ENCODE measurements around the gene PRTN3. TPM values are rescaled to one million over a fixed set of nuclear protein-coding genes. Genes with fewer than 3 reads are reported as not detected.

The PRTN3 gene
- under 1 TPM in 1 of 2 donors, not detected in 1; 0.38 TPM for total RNA-seq
- long read RNA-seq, donor 1, result 0 reads
- long read RNA-seq, donor 2, result 0 reads

GRCh38 chr19:840519-841206 is at the start of gene PRTN3:
Gene PRTN3 (plus strand): TSS chr19:840999. CDS start chr19:841009, 10 bp downstream.
- intact Hi-C loops (cut with DNase I), result no loop called here
- no peak for DNase-seq (ENCODE audit: low spot score)

DNA sequence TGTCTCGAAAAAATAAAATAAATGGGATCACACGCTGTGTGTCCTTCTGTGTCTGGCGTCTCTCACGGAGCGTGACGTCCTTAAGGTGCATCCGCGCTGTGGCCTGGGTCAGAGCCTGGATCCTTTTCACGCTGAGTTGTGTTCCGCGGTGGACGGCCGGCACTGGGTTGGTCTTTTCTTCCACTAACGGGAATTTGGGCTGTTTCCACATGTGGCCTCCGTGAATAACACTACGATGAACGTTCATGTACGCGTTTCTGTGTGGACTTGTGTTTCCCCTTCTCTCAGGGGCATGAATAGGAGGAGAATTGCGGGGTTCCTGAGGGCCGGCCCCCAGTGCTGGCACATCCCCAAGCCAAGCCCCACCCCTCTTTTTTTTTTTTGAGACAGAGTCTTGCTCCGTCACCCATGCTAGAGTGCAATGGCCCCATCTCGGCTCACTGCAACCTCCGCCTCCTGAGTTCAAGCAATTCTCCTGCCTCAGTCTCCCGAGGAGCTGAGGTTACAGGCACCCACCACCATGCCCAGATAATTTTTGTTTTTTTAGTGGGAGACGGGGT is 49.7 kb upstream of the PRTN3 start:
- no peak for DNase-seq (ENCODE audit: low spot score)
- intact Hi-C loops (cut with DNase I), result no loop called here

DNA sequence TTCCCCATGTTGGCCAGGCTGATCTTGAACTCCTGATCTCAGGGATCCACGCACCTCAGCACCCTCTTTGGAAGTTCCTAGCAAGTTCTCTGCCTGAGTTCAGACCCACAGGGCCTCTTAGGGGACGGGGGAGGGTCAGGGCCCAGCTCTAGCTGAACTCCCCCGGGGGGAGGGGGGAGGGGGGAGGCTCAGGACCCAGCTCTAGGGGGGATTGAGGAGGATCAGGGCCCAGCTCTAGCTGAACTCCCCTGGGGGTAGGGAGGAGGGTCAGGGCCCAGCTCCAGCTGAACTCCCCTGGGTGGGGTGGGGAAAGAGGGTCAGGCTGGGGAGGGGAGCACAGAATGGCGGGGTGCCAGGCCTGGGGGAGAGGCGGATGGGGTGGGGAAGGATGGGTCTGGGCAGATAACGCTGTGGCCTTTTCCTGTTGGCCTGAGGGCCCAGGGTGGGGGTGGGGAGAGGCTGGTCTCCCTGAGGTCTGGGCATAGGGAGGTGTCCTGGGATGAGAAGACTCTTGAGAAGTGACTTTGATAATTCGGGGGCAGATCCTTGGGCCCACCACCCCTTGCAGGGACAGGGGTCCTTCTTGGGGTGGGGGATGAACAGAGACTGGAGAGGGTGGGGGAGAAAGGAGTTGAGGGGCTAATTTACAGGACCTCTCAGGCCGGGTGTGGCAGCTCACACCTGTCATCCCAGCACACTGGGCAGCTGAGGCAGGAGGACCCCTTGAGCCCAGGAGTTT is 49.1 kb upstream of the PRTN3 start:
- DNase-seq (ENCODE audit: low spot score), result no peak
- intact Hi-C loops (cut with DNase I), result no loop called here

DNA sequence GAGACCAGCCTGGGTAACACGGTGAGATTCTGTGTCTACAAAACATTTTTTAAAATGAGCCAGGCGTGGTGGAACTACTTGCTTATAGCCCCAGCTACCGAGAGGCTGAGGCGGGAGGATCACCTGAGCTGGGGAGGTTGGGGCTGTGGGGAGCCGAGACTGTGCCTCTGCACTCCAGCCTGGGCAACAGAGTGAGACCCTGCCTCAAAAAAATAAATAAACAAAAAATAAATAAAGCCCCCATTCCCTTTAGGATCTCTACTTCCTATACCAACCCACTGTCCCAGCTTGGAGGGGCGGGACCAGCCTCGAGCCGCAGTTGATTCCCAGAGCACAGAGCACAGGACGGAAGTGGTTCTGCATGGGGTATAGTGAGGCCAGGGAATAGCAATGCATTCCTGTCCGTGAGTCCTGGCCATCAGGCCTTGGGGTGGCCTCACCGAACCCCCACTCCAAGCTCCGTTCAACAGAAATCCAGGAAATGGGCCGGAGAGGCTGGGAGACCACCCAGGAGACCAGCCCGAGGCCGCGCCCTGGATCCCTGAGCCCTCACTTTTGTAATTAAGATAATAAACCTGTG is 48.4 kb upstream of the PRTN3 start:
- intact Hi-C loops (cut with DNase I), result no loop called here
- DNase-seq (ENCODE audit: low spot score), result no peak

DNA sequence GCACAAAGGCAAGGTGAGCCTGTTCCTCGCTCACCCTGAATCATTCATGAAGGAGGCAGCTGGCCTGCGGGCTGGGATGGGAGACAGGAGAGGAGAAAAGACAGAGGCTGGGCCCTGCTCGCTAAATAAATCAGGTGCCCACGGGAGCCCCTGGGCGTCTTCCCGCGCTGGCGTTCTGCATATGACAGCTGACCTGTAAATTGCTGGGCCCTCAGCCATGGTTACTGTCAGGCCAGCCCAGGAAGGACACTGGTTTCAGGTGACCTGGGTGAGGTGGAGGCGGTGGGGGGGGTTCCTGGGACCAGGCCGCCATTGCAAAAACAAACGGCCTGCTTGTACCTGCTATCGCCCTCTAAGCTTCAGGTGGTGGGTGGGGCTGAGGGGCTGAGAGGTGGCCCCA is 47.0 kb upstream of the PRTN3 start:
- DNase-seq (ENCODE audit: low spot score), result no peak
- intact Hi-C loops (cut with DNase I), result no loop called here

GRCh38 chr19:795073-795611 is 45.7 kb upstream of the PRTN3 start:
- no peak for DNase-seq (ENCODE audit: low spot score)
- intact Hi-C loops (cut with DNase I), result no loop called here

- no peak for DNase-seq (ENCODE audit: low spot score)
- intact Hi-C loops (cut with DNase I), result no loop called here
Observed at GRCh38 chr19:795691-796581, 44.9 kb upstream of the PRTN3 start.

DNA sequence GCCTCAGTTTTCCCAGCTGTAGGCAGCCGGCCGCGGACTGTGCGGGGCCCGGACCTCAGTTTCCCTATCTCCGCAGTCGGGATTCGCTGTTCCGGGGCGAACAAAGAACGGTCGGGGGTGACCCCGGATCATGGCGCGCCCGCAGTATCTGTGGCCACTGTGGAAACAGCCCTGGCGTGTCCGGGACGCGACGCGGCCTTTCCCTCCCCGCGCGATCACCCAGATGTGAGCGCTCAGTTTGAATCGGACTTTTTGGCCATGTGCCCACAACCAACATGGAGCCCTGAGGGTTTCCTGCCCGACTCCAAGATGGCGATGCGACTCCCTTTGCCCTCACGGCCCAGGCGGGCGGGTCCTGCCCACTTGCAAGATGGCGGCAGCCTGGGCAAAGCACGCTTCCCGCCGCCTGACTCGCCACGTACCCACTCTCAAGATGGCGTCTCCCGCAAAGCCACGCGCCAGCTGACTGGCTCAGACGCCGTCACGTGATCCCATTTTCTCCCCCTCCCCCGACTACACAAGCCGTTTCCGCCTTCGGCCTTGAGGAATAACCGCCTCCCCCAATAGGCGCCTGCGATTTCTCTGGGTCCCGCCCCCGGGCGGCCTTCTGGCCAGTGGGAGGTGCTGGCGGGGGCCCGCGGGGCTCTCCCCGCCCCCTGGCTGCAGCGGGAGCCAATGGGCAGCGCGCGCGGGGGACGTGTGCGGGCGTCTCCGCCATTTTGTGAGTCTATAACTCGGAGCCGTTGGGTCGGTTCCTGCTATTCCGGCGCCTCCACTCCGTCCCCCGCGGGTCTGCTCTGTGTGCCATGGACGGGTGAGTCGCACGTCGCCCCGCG is 43.9 kb upstream of the PRTN3 start, which contains the start of gene PTBP1:
PTBP1 (plus strand) TSS at position 761 of the 836 bp plus-strand sequence; CDS start at position 807, 46 bp downstream.
- intact Hi-C loops (cut with DNase I), result no loop called here
- DNase-seq (ENCODE audit: low spot score), result peak; percentile 100

DNA sequence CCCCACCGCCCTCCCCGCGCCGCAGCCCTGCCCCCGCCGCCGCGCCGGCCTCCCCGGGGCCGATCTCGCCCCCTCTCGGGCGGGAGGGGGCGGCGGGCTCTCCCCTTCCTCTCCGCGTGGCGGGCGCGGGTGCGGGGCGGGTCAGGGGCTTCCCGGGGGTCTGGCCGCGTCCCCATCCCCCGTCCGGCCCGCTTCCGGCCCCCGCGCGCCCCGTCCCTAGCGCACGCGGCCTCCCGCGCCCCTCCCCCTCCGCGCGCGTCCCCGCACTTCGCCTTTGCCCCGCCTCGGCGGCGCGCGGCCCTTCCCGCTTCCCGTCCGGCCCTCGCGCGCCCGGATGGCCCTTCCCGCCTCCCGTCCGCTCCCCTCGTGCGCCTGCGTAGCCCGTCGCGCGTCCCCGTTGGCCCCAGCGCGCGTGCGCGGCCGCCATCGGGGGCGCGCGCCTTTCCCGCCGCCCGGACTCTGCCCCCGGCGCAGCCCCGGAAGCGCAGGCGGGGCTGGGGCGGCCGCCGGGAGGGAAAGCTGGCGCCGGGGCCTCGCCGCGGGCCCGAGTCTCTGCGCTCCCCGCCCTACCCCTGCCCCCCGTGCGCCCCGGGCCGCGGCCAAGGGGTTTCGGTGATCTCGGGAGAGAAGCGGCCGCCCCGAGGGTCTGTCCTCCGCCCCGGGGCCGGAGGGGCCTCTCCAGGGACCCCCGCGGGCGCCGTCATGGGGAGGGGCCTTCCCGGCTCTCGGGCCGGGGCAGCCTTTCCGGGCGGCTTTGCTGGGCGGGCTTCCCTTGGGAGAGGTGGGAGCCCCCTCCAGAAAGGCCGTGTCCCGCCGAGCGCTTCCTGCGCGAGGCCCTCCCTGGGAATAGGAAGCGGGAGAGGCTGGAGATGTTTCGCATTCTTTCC is 43.0 kb upstream of the PRTN3 start:
- peak; percentile 97 for DNase-seq (ENCODE audit: low spot score)
- intact Hi-C loops (cut with DNase I), result no loop called here

DNA sequence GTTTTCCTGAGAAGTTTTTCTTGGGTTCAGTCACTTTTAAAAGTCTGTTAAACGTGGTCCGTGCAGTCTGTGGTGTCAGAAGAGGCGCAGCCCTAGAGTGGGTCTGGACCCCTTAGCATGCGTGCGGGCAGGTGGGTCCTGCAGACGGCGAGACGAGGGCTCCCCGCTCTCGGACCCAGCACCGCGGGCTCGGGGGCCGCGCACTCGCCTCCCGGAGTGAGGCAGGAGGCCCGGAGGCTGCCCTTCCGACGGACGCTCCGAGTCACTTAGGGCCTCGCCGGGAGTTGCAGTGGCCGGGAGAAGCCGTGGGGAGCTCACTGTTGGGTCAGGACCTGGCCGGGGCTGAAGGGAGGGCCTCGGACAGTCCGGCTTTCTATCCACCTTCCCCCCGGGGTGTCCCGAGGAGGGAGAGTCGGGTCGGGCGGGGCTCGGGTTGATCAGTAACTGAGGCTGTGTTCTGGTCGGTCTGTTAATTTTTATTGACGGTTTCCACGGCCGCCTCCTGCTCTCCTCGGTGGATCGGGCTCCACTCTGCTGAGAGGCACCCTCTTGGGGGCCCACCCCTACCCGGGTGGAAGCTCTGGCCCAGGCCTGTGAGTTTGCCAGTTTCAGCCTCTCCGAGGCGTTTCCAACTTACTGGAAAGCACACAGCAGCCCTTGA is 42.3 kb upstream of the PRTN3 start:
- intact Hi-C loops (cut with DNase I), result no loop called here
- DNase-seq (ENCODE audit: low spot score), result no peak

DNA sequence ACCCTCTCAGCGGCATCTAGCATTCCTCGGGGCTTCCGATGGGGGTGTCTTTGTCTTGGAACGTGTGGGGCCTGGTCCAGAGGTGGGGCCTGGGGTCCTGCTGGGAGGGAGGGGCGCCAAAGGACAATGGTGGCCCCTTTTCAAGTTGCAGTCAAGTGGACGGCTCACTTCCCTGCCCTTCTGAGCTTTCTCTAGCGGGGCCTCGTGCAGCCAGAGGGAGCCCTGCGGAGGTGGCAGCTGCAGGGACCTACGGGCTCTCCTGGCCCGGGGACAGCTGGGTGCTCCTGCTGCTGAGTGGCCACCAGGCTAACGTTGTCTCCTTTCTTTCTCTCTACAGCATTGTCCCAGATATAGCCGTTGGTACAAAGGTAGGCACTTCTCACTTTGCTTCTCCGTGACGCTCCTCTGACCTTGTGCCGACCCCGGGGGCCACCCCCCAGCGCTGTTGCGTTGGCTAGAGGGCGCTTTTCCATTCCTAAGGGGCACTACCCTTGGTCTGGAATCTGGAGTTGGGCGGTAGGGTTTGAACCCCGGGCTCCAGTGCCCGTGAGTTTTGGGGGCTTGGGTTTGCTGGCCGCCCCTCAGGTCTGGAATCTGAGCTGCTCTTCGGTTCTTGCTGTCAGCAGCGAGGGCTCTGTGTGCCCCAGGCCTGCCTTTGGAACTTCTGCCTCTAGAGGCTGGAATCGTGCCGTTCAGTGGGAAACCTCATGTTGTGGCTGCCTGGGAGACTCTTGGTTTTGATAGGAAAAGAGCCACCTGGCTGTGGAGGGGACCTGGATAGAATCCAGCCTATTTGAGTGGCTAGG is 41.5 kb upstream of the PRTN3 start:
- intact Hi-C loops (cut with DNase I), result no loop called here
- no peak for DNase-seq (ENCODE audit: low spot score)

GRCh38 chr19:800360-801029 is 40.3 kb upstream of the PRTN3 start:
- intact Hi-C loops (cut with DNase I), result no loop called here
- no peak for DNase-seq (ENCODE audit: low spot score)

DNA sequence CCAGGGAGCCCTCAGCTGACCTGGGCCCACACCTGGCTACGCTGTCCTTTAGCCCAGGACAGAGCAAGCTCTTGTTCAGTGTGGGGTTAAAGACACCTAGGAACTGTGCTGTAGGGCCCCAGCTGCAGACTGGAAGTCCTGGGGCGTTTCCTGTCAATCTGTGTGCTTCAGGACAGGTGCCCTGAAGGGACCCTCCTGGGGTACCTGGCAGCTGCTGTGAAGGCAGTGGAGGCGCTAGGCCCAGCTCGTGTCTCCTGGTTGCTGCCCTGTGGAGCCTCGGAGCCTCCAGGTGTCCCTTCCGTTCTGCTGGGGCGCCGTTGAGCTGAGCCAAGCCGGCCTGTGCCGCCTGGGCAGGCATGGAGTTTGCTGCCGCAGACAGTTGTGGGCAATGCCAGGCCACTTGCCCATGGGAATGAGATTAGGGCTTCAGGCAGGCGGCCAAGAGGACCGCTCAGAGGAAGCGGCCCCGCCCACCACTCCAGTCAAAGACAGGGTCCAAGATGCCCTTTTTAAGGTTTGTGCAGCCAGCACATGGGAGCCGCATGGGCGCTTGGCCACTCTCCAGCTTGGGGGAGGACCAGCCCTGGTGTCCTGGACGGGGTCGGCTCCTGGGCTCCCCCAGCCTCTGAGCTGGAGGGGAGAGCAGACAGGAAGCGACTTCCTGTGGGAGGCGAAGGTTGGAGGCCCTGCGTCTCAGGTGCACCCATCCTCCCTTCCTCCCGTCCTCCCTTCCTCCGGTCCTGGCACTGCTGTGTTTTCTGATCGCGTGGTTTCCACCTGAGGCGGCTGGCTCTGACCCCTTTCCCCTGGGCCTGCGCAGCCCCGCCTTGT is 39.6 kb upstream of the PRTN3 start:
- intact Hi-C loops (cut with DNase I), result no loop called here
- DNase-seq (ENCODE audit: low spot score), result no peak

DNA sequence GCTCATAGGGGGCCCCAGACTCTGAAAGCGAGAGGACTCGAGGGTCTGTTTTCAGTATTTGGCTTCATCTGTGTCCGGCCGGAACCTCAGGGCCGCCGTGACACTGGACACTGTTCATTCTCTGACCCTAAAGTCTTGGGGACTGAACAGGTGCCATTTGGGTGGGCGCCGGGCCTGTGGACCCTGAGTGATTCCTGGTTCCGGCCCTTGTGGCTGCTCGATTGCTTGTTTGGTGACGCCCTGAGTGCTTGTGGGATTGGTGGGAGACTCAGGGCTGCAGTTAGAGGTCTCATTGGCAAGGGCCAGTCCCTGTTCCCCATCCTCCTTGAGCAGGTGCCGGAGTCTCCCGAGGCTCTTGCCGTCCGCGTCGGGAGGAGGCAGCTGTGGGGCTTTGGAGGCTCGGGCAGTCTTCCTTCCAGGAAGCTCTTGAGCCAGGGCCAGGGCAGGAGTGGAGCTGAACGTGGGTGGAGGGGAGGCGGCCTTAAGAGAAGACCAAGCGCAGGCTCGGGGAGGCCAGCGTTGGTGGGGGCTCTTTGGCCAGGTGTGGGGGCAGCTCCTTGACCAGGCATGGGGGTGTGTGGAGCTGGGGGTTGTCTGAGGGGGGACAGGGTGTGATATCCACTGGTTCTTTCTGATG is 38.8 kb upstream of the PRTN3 start:
- peak; percentile 82 for DNase-seq (ENCODE audit: low spot score)
- intact Hi-C loops (cut with DNase I), result no loop called here

Measured in posterior vena cava (tissue), 2 donors.